ENCODE results near the gene TRPM8.

Gene TRPM8

DNA sequence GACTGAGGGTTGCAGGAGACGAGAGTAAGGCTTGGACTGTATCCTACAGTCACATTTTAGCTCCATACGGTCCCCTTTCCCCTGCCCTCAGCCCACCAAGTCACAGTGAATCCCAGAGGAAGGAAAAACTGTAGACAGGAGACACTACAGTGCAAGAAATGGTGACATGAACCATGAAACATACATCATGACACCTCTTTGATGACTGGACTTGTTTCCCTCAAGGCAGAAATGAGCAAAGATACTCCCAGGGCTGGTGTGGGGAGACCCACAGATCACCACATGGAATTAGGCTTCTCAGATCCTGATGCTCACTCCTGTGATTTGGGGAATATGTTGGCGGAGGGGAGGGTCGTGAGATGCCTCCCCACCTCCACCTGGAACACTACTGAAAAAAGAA lies 85.1 kb downstream of the TRPM8 start:
- DNase-seq (ENCODE audit: low read depth in 2 of 2): no peak

DNA sequence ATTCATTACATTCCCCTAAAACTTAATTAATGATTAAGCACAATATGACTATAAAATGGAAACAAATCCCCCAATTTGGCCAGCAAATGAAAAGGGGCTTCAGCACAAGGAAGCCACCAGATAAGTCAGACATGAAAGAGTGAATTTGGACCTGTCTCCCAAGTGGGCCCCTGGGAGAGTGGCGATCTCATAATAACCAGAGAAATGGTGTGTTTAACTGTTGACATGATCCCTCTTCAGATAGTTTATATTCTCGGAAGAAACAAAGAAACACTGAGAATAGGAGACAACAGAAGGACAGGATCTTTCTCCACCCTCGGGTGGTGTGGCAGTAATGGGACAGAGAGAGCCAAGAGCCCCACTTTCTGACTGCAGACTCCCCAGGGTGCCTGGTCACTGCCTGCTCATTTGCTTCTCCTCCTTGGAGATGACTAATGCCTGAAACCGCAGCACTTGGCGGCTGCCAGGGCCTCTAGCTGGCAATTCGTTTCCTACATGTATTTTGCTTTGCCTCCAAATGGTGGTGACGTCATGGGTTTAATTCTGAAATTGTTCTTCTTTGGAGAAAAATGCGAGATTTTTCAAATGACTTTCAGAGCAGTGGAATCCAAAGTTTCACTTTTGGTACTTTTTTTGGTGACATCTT lies 86.9 kb downstream of the TRPM8 start:
- DNase-seq (ENCODE audit: low read depth in 2 of 2): no peak

DNA sequence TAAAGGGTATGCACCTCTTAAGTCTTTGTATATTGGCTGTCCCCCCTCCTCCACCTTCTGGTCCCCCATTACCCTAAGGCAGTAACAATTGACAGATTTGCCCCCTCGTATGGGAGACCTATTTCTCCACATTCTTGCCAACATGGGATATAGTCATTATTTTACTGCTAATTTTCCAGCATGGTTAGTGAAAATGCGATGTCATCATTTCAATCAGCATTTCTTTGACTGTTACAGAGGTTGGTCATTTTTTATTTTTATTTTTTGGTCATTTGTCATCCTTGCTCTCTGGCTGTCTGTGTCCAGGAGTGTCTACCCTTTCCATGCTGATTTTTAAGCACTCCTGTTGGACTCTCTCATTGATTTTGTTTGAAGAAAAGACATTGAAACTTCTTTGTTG lies 88.0 kb downstream of the TRPM8 start:
- DNase-seq (ENCODE audit: low read depth in 2 of 2): no peak

- no peak for DNase-seq (ENCODE audit: low read depth in 2 of 2)
Measured at GRCh38 chr2:234006501-234006900, 89.3 kb downstream of the TRPM8 start.

DNA sequence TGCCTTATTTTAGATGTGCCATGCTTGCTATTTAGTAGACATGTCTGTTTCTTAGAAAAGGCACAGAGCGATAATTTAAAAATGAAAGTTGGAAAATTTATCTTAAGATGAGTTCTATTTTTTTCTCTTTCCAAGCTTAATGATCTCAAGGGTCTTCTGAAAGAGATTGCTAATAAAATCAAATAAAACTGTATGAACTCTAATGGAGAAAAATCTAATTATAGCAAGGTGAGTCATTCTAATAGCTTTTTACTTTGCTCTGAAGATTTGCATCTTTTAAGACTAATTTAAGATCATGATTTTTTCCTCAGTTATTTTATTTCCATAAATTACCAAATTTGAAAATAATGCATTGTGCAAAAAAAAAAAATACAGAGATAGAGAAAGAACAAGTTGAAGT lies 97.3 kb downstream of the TRPM8 start:
- DNase-seq (ENCODE audit: low read depth in 2 of 2): no peak

GRCh38 chr2:234015861-234016260 lies 98.7 kb downstream of the TRPM8 start:
- no peak for DNase-seq (ENCODE audit: low read depth in 2 of 2)

GRCh38 chr2:234019896-234020295 lies 102.7 kb downstream of the TRPM8 start:
- no peak for DNase-seq (ENCODE audit: low read depth in 2 of 2)

DNA sequence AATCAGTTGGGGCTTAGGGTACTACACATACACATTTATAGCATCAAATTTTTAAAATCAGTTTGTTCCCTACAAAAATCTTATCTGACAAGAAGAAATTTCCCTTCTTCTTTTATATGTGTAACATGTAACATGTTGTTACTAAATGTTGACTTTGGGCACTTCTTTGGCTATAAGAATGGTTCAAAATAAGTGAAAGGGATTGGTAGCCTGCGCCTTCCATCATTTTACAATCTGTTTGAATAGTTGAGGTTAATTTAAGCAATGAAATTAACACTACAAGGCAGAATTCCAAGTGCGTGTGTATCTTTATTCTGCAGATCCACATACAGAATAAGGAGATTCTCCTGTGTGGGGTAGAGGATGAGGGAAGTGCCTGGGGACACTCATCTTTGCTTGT lies 103.2 kb downstream of the TRPM8 start:
- no peak for DNase-seq (ENCODE audit: low read depth in 2 of 2)

- DNase-seq (ENCODE audit: low read depth in 2 of 2): no peak
Measured at GRCh38 chr2:234022424-234022823, 105.3 kb downstream of the TRPM8 start.

DNA sequence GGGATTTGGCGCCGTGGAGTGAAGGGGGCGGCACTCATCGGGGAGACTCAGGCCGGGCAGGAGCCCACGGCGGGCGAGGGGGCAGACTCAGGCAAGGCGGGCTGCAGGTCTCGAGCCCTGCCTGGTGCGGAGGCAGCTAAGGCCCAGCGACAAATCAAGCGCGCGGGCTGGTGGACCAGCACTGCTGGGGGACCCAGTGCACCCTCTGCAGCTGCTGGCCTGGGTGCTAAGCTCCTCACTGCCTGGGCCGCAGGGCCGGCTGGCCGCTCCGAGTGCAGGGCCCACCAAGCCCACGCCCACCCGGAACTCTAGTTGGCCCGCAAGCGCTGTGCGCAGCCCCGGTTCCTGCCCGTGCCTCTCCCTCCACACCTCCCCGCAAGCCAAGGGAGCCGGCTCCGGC lies 107.1 kb downstream of the TRPM8 start:
- no peak for DNase-seq (ENCODE audit: low read depth in 2 of 2)

DNA sequence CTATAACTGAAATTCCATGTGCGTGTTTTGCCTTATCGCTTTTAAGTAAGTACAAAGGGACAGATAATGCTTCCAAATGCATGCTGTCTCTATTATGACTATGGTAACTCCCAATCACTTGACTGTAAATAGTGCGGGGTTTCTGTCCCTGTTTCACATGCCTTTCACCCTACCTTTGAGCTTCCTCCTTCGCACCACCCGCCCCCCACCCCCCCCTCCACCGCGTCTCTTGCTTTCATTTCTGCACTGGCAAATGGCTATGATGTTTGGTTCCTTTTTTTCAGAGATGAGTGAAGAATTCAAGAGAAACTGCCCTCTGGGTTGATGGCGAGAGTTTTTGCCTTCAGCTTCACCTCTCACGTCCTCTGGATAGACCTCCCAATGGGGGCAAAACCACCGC lies 108.3 kb downstream of the TRPM8 start:
- DNase-seq (ENCODE audit: low read depth in 2 of 2): no peak

DNA sequence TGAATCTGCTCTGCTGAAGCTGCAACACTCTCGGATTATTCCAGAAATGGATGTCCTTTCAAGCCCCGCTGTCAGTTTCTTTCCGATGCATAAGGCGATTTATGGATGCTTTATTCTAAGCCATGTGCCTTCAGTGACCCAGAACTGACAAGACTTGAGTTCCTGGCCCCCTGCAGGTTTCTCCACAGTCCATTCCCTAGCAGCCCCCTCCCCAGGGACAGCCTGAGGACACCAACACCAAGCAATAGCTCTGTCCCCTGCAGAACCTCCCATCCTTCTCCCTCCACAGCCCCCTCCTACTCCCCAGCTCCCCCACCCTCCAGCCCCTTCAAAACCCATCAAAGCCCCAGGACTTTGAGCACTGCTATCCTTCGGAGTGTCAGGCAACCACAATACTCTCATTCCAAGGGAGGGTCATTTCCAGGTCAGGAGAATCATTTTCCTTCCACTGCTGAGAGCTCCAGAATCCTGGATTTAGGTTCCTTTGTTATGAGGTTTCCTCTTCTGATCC lies 108.8 kb downstream of the TRPM8 start:
- DNase-seq (ENCODE audit: low read depth in 2 of 2): no peak

- no peak for DNase-seq (ENCODE audit: low read depth in 2 of 2)
Measured at GRCh38 chr2:234026693-234027254, 109.6 kb downstream of the TRPM8 start.

DNA sequence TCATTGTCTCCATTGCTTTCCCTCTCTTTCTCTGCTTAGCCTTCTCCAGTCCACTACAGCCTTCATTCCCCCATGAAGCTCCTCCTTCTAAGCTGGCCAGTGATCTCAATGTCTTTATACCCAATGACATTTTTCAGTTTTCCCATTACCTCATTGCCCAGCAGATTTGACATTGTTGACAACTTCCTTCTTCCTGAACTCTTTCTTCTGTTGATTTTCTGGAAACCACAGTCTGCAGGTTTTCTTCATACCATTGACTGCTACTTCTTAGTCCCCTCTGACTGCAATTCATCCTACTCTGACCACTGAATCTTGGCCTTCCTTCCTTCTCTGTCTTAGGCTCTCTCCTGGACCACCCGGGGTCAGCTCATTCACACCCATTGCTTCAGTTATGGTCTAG lies 110.5 kb downstream of the TRPM8 start:
- DNase-seq (ENCODE audit: low read depth in 2 of 2): no peak

DNA sequence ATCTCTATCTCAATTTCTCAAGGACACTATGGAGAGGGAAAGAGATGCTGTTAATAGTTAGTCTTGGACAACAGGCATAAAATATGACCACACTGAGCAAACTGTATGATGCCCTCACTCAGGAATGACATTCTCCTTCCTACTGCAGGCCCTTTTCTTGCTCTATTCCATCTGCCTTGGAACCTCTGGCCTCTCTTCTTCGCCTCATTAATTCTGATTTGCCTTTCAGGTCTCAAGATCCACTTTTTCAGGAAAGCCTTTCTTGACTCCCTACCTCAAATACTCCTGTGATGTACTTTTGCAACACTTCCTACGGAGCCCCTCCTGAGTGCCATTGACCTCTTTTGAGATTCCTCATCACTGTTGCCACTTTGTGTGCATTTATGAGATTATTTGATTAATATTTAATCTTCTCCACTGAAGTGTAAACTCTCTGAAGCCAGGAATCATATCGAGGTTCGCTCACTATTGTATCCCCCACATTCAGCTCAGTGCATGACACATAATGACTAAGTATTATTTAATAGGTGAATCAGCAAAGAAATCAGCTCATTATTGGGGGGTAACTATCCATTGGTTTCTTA lies 112.1 kb downstream of the TRPM8 start:
- DNase-seq (ENCODE audit: low read depth in 2 of 2): no peak

DNA sequence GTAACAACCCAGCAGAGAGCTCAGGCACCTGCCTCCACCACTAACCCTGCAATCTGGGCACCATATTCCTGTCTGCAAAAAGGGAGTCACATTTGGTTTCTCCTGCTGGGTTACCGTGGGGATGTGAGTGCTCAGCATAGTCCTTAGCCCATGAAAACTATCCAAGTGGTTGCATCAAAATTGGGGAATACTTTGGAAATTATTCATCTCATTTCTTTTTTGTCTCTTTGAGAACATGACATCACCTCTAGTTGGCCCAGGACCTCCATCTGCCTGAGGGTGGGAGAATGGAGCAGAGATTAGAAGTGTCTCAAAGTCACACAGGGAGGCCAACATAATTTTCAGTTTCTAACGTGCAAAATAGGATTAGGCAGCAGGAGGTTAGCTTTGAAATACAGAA lies 114.0 kb downstream of the TRPM8 start:
- DNase-seq (ENCODE audit: low read depth in 2 of 2): no peak

DNA sequence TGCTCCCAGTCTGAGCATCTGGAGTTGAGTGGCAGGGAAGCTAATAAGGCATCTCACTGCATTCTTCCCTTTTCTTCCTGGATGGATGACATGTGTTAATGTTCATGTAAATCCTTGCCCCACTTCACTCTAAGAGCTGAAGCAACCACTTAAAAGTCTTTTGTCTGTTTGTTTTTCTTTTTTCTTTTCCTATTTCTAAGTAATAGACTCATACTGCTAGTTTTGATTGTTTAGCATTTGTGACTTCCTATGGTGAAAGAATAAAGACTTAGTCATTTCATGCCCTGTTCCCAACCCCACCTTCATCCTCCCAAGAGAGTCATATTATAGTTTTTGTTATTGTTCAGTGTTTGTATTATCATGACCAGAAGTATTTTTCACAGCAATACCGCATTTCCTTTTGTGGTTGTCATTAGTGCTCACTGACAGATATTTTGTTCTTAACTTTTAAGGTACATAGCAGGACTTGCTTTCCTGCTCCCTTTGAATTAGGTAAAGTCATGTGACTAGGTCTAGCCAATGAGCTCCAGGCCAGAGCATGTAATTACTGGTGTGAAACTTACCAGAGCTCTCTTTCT lies 115.2 kb downstream of the TRPM8 start:
- DNase-seq (ENCODE audit: low read depth in 2 of 2): peak in 1 of 2 donors; percentile 3

DNA sequence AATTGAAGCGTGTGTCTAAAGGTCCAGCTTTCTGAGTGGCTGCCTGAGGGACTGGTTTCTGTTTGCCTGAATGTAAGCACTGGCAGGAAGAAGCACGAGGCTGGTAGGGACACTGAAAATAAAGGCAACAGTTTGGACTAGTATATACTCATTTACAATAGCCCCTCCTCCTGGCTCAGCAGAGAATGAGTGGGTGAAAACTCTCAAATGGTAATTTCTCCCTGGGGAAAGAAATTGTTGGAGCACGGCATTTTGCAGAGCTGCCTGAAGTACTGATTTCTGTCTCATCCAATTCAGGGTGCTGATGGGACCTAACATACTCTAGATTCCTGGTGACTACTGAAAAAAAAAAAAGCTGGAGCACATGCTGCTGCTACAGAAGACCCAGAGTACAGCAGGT lies 116.0 kb downstream of the TRPM8 start:
- DNase-seq (ENCODE audit: low read depth in 2 of 2): no peak

DNA sequence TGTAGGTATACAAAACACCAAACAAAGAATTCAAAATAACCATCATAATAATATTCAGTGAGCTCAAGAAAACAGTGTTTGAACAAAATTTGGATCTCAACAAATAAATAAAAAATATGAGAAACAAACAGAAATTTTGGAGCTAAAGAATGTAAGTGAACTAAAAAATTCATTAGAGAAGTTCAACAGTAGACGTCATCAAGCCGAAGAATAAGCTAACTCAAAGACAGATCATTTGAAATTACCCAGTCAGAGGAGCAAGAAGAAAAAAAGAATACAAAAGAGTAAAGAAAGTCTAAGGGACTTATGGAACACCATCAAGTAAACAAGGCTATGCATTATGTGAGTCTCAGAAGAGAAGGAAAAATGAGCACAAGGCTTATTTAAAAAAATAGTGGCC lies 116.7 kb downstream of the TRPM8 start:
- no peak for DNase-seq (ENCODE audit: low read depth in 2 of 2)

DNA sequence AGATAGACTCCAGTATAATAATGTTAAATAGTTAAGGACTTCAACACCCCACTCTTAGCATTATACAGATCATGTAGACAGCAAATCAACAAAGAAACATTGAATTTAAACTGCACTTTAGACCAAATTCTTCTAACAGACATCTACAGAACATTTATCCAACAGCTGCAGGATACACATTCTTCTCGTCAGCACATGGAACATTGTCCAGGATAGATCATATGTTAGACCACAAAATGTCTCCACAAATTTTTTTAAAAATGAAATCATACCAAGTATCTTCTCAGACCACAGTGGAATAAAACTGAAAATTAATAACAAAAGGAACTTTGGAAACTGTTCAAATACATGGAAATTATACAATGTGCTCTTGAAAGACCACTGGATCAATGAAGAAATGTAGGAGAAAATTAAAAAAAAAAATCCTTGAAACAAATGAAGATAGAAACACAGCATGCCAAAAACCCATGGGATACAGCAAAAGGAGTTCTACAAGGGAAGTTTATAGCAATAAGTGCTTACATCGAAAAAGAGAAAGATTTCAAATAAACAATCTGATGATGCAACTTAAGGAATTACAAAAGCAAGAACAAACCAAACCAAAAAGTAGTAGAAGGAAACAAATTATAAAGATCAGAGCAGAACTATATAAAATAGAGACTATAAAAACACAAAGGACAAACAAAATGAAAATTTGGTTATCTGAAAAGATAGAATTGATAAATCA lies 121.1 kb downstream of the TRPM8 start:
- DNase-seq (ENCODE audit: low read depth in 2 of 2): no peak

DNA sequence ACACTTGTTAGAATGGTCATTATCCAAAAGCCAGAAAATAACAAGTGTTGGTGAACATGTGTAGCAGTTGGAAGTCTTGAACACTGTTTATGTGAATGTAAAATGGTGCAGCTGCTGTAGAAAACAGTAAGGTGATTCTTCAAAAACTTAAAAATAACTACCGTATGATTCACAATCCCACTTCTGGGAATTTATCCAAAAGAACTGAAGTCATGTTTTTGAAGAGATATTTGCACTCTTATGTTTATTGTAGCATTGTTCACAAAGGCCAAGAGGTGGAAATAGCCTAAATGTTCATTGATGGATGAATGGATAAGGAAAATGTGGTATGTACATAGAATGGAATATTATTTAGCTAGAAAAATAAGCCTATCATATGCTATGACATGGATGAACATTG lies 127.0 kb downstream of the TRPM8 start:
- DNase-seq (ENCODE audit: low read depth in 2 of 2): no peak

- DNase-seq (ENCODE audit: low read depth in 2 of 2): no peak
Measured at GRCh38 chr2:234046521-234046920, 129.3 kb downstream of the TRPM8 start.

Measured in stimulated activated CD4-positive, alpha-beta T cell treated with anti-CD3 and anti-CD28 coated beads, Interleukin-1b, Interleukin-23, amount 100 ng/mL, for 4 hours (primary cell).